ENCODE results near the gene KCNJ15.

DNA sequence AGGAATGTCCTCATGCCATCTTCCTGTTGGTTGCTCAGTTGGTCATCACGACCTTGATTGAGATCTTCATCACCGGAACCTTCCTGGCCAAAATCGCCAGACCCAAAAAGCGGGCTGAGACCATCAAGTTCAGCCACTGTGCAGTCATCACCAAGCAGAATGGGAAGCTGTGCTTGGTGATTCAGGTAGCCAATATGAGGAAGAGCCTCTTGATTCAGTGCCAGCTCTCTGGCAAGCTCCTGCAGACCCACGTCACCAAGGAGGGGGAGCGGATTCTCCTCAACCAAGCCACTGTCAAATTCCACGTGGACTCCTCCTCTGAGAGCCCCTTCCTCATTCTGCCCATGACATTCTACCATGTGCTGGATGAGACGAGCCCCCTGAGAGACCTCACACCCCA, 42.9 kb downstream of the KCNJ15 start:
- TF ChIP-seq CTCF (IDR thresholded peaks at IDR 0.05) (no peak), POLR2A (IDR thresholded peaks at IDR 0.05) (no peak)
